Upper lobe of left lung (tissue), 6 donors: Measurements from ENCODE around the gene WLS. TPM values are rescaled to one million over a fixed set of nuclear protein-coding genes. Genes with fewer than 3 reads are reported as not detected.
A peak's percentile ranks its signal among the peaks of the same experiment; 100 is the strongest.

ENCODE experiments used
- ATAC-seq, 2 donors: fragments of 200-7000 bp; cut with Tn5 transposase; one replicate each; pipeline ENCODE4 v1.9.1; 2022; ENCODE audit warnings: mild to moderate bottlenecking in 2 of 2, moderate library complexity in 2 of 2; ENCODE audit not compliant: low FRiP score in 2 of 2
- DNase-seq, 2 donors: peaks; one replicate each; pipeline ENCODE4 v3.0.0-alpha.2; 2019 to 2020
- H3K27ac ChIP-seq, 4 donors: fragments of 200-600 bp; sonication (generic); one replicate each; pipeline ENCODE4 v1.5.1; 2016 to 2019
- H3K27me3 ChIP-seq, 4 donors: fragments of 200-600 bp; sonication (generic); one replicate each; pipeline ENCODE4 v1.5.1; 2017 to 2019
- H3K36me3 ChIP-seq, 4 donors: fragments of 200-600 bp; sonication (generic); one replicate each; pipeline ENCODE4 v1.5.1; 2016 to 2019
- H3K4me1 ChIP-seq, 4 donors: fragments of 200-600 bp; sonication (generic); one replicate each; pipeline ENCODE4 v1.5.1; 2018 to 2019
- H3K4me3 ChIP-seq, 4 donors: fragments of 200-600 bp; sonication (generic); one replicate each; pipeline ENCODE4 v1.5.1; 2017 to 2019; ENCODE audit warnings: mild to moderate bottlenecking in 2 of 4, moderate library complexity in 1 of 4
- H3K9me3 ChIP-seq, 4 donors: fragments of 200-600 bp; sonication (generic); one replicate each; pipeline ENCODE4 v1.5.1; 2018 to 2019
- EP300 ChIP-seq, 4 donors: sonication (generic); formaldehyde crosslinking; IDR thresholded peaks; one replicate each; pipeline ENCODE4 v1.5.1; 2017; ENCODE audit warnings: antibody characterized with exemption in 4 of 4, control low read depth in 2 of 4
- POLR2A ChIP-seq, 4 donors: fragments of 450-650 bp; IDR thresholded peaks; one replicate each; pipeline ENCODE4 v1.5.1; 2016 to 2017; ENCODE audit warnings: antibody characterized with exemption in 4 of 4, mild to moderate bottlenecking in 2 of 4
- POLR2AphosphoS5 ChIP-seq, 2 donors: sonication (generic); formaldehyde crosslinking; IDR thresholded peaks; one replicate each; pipeline ENCODE4 v1.5.1; 2017; ENCODE audit warnings: antibody characterized with exemption in 2 of 2
- WGBS, 2 donors: methylation state at CpG; one replicate each; pipeline ENCODE4 v1.1.5; 2017 to 2018; 5-methylcytosine and 5-hydroxymethylcytosine counted together
- small RNA-seq, 4 donors: library from RNA; depleted of rRNA; stranded (forward); fragments of <200 nt; gene quantifications; one replicate each; pipeline ENCODE3, GENCODE V24; 2016
- total RNA-seq, 6 donors: library from RNA; depleted of rRNA in 4 of 6; stranded (reverse); fragments of >200 nt in 4 of 6; gene quantifications; one replicate each; pipeline versions ENCODE4 v1.1.0 to v1.2.1, GENCODE V29; 2016 to 2021
- TF ChIP-seq, protein P1 (sequence below), 6 experiments: fragments of 450-650 bp in 4 of 6; fragments of 200-600 bp in 2 of 6; sonication (generic) in 2 of 6; IDR thresholded peaks; one replicate each; pipeline ENCODE4 v1.5.1; 2016 to 2019; ENCODE audit warnings: antibody characterized with exemption in 6 of 6
- donor health status: DM: no; HTN: no; CAD: no; lungs with moderate emphysema.
- donor health status: DM: no; HTN: yes; CAD: no; lungs with severe emphysema.

Gene WLS
- total RNA-seq, 6 donors from 2014 or later, result 33.5 to 113 (median 61.3) TPM

DNA sequence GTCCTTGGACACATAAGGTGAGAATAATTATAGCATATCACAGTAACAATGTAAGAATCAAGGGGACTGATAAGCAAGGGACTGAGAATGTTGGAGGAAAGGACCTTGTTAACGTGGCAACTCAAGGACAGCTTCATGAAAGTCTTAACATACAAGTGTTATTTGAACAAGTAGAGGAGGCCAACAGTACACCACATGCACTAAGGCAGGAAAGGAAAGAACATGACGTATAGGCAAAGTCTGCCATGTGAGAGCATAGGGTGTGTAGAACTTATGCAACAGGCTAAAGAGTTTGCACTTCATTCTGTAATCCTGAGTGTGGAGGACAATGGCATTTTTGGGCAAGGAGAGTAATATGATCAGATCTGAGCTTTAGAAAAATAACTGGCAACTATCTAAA, 148.6 kb downstream of the WLS start:
- Histone ChIP-seq H3K4me1 (no peaks in the 10 kb centered on the region), H3K27me3 (no peaks in the 10 kb centered on the region), H3K4me3 (no peak overlapping the region), H3K36me3 (no peaks in the 10 kb centered on the region), H3K27ac (no peak overlapping the region), H3K9me3 (no peaks in the 10 kb centered on the region)
- ATAC-seq (peak in 1 of 2 donors; percentile 78), DNase-seq (peak in 1 of 2 donors; percentile 25)
- 33 to 53% methylated on average over 2 of the region's 2 CpGs for WGBS, 2 donors
- TF ChIP-seq, protein P1, sequence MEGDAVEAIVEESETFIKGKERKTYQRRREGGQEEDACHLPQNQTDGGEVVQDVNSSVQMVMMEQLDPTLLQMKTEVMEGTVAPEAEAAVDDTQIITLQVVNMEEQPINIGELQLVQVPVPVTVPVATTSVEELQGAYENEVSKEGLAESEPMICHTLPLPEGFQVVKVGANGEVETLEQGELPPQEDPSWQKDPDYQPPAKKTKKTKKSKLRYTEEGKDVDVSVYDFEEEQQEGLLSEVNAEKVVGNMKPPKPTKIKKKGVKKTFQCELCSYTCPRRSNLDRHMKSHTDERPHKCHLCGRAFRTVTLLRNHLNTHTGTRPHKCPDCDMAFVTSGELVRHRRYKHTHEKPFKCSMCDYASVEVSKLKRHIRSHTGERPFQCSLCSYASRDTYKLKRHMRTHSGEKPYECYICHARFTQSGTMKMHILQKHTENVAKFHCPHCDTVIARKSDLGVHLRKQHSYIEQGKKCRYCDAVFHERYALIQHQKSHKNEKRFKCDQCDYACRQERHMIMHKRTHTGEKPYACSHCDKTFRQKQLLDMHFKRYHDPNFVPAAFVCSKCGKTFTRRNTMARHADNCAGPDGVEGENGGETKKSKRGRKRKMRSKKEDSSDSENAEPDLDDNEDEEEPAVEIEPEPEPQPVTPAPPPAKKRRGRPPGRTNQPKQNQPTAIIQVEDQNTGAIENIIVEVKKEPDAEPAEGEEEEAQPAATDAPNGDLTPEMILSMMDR (IDR thresholded peaks at IDR 0.05), result no peak
- TF ChIP-seq POLR2AphosphoS5 (IDR thresholded peaks at IDR 0.05) (no peak), POLR2A (IDR thresholded peaks at IDR 0.05) (no peak), EP300 (IDR thresholded peaks at IDR 0.05) (no peak)

GRCh38 chr1:68081775-68082283, 150.5 kb downstream of the WLS start:
- ATAC-seq (no peak), DNase-seq (no peak)
- TF ChIP-seq, protein P1 (IDR thresholded peaks at IDR 0.05), result no peak
- TF ChIP-seq EP300 (IDR thresholded peaks at IDR 0.05) (no peak), POLR2AphosphoS5 (IDR thresholded peaks at IDR 0.05) (no peak), POLR2A (IDR thresholded peaks at IDR 0.05) (no peak)
- Histone ChIP-seq H3K9me3 (no peaks in the 10 kb centered on the region), H3K4me1 (no peaks in the 10 kb centered on the region), H3K27me3 (no peaks in the 10 kb centered on the region), H3K4me3 (no peak overlapping the region), H3K36me3 (no peaks in the 10 kb centered on the region), H3K27ac (no peak overlapping the region)

DNA sequence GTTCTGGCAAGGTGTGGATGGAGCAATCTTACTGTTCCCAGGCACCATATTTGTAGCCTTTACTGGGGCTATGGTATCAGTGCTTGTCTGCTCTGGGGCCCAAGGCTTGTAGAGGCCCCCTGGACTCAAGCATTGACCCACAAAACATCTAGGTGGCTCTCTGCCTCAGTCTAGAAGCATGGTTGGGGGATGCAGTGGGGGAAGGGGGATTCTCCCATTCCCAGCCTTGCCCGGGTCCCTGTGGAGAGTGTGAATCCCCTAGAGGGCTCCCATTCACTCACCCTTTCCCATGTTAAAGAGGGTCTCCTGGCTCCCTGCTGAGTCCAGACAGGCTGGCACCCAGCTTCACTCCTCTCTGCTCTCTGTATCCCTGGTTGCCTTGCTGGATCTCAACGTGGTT, 153.7 kb downstream of the WLS start:
- Histone ChIP-seq H3K27me3 (no peaks in the 10 kb centered on the region), H3K9me3 (no peaks in the 10 kb centered on the region), H3K4me1 (no peaks in the 10 kb centered on the region), H3K4me3 (no peak overlapping the region), H3K36me3 (no peaks in the 10 kb centered on the region), H3K27ac (no peak overlapping the region)
- WGBS, 2 donors, result 66 to 71% methylated on average over 2 of the region's 2 CpGs
- ATAC-seq (no peak), DNase-seq (no peak)
- TF ChIP-seq POLR2A (IDR thresholded peaks at IDR 0.05) (no peak), EP300 (IDR thresholded peaks at IDR 0.05) (no peak), POLR2AphosphoS5 (IDR thresholded peaks at IDR 0.05) (no peak)
- TF ChIP-seq, protein P1 (IDR thresholded peaks at IDR 0.05), result no peak

Small RNA genes within 50 kb of the gene (small RNA-seq; reads per million reads assigned to genes)
- gene COX6B1P7, result 0 to 0.07 (median 0) reads per million in 4 donors
- 1.4 to 4.7 (median 3.4) reads per million in 4 donors for gene MIR1262

Other genes with a start within 250 kb of the WLS start
- gene DIRAS3, start 181.9 kb downstream of the WLS start, total RNA-seq, result 1 to 10 TPM in 4 of 6 donors, not detected in 2; 2.0 to 2.4 (median 2.2) TPM
- gene RPE65, start 217.4 kb upstream of the WLS start, total RNA-seq, result not detected